Measurements from ENCODE around the gene PPIC.
"Not testable (repeated sequence)": the region's sequence is repeated elsewhere in the genome, so short reads cannot be mapped to it uniquely, and the experiment has no call there.

PPIC gene

GRCh38 chr5:123007182-123007581 lies 29.3 kb downstream of the PPIC start:
- DNase-seq = no peak

- DNase-seq = no peak
Observed at GRCh38 chr5:123001808-123002207, 34.7 kb downstream of the PPIC start.

- DNase-seq = no peak
Observed at GRCh38 chr5:123000731-123001130, 35.8 kb downstream of the PPIC start.

GRCh38 chr5:122999947-123000563 lies 36.5 kb downstream of the PPIC start:
- DNase-seq = peak; percentile 57

GRCh38 chr5:122997294-122997693 lies 39.2 kb downstream of the PPIC start:
- DNase-seq = no peak

GRCh38 chr5:122996091-122996490 lies 40.4 kb downstream of the PPIC start:
- no peak for DNase-seq

- no peak for DNase-seq
Observed at GRCh38 chr5:122985954-122986721, 50.4 kb downstream of the PPIC start.

GRCh38 chr5:122985006-122985700 lies 51.4 kb downstream of the PPIC start:
- no peak for DNase-seq

GRCh38 chr5:122984425-122984824 lies 52.1 kb downstream of the PPIC start:
- no peak for DNase-seq

- DNase-seq = no peak
Observed at GRCh38 chr5:122982376-122982775, 54.1 kb downstream of the PPIC start.

GRCh38 chr5:122981846-122982245 lies 54.7 kb downstream of the PPIC start:
- no peak for DNase-seq

- DNase-seq = no peak
Observed at GRCh38 chr5:122978644-122979297, 57.8 kb downstream of the PPIC start.

- DNase-seq = no peak
Observed at GRCh38 chr5:122978068-122978467, 58.5 kb downstream of the PPIC start.

- no peak for DNase-seq
Observed at GRCh38 chr5:122977319-122977718, 59.2 kb downstream of the PPIC start.

GRCh38 chr5:122974251-122974650 lies 62.3 kb downstream of the PPIC start:
- not testable (repeated sequence) for DNase-seq

- DNase-seq = not testable (repeated sequence)
Observed at GRCh38 chr5:122973759-122974158, 62.8 kb downstream of the PPIC start.
